Measurements from ENCODE around the gene CREB3L2.
A peak's percentile ranks its signal among the peaks of the same experiment; 100 is the strongest.

DNA sequence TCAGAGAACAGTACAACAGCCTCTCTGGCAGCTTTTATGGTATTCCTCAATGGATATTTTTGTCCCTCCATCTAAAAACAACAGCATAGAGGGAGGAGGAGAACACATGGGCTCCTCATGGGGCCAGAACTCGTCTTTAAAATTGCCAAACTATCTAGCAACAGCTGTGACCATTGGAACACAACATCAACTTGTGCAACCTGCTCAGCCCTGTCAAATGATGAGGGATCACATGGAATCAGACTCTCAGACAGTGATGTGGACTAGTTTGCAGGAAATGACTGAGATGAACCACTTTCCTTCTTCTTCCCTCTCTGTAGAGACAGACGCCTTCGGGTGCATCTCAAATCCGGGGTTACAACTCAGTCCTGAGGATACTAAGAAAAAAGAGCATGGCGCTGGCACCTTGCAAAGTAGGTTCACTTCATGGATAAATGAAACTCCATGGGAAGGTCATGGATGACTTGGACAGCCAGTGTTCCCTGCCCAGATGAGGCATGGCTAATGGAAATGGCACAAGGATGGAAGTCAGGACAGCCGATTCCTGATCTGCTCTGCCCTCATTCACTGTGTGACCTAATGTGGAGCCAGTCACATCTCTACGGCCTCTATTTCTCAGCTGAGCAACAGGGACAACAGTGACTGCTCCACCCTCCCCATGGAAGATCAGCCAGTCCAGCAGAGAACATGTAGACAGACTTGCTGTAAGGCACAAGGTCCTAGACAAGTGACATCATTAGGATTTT lies 130.5 kb downstream of the CREB3L2 start:
- TF ChIP-seq POLR2A (IDR thresholded peaks at IDR 0.05) = peak; percentile 58 to 78
- TF ChIP-seq, protein P1, sequence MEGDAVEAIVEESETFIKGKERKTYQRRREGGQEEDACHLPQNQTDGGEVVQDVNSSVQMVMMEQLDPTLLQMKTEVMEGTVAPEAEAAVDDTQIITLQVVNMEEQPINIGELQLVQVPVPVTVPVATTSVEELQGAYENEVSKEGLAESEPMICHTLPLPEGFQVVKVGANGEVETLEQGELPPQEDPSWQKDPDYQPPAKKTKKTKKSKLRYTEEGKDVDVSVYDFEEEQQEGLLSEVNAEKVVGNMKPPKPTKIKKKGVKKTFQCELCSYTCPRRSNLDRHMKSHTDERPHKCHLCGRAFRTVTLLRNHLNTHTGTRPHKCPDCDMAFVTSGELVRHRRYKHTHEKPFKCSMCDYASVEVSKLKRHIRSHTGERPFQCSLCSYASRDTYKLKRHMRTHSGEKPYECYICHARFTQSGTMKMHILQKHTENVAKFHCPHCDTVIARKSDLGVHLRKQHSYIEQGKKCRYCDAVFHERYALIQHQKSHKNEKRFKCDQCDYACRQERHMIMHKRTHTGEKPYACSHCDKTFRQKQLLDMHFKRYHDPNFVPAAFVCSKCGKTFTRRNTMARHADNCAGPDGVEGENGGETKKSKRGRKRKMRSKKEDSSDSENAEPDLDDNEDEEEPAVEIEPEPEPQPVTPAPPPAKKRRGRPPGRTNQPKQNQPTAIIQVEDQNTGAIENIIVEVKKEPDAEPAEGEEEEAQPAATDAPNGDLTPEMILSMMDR (IDR thresholded peaks at IDR 0.05 in 4 of 5, conservative IDR thresholded peaks at IDR 0.05 in 1 of 5) = no peak
